ENCODE data around the gene ATP2B1.
"Not testable (repeated sequence)": the region's sequence is repeated elsewhere in the genome, so short reads cannot be mapped to it uniquely, and the experiment has no call there.

The ATP2B1 gene

GRCh38 chr12:89712706-89713105 is 4.1 kb upstream of the ATP2B1 start:
- DNase-seq (ENCODE audit: low read depth), result no peak

GRCh38 chr12:89710873-89711750 is 2.5 kb upstream of the ATP2B1 start:
- no peak for DNase-seq (ENCODE audit: low read depth)

- DNase-seq (ENCODE audit: low read depth), result no peak
Measured at GRCh38 chr12:89709995-89710872, 1.6 kb upstream of the ATP2B1 start.

DNA sequence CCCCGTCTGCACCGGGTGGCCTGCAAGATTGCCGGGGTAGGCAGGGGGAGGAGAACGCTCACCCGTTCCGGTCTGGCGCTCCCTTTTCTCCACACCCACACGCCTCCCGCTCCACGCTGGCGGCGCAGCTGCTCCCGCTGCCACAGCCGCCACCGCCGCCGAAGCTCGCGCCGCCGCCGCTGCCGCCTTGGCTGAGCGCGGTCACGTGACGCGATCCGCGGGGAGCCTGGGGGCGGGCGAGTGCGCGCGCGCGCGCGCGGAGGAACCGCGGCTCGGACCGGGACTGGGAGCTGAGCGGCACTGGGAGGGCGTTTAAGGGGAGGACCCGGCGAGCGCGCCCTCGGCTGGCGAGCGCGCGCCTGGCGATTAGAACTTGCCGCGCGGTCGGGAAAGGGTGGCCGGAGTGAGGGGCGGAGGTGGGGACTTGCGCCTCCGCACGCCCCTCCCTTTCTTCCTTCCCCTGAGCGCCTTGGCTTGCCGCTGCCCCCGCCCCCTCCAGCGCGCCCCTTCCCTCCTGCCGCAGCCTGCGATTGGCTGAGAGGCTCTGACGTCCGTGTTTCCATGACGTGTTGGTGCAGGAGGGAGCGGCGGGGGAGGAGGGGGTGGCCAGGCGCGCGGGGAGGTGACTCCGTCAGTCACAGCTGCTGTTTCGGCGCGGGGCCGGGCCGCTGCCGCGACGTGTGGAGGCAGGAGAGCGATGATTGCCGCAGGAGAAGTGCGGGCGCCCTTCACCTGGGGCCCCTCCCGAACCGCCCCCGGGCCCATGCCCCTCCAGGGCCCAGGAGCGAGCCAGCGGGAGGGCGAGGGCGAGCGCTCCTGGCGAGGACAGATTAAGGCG is 738 bp upstream of the ATP2B1 start:
- peak; percentile 87 for DNase-seq (ENCODE audit: low read depth)

DNA sequence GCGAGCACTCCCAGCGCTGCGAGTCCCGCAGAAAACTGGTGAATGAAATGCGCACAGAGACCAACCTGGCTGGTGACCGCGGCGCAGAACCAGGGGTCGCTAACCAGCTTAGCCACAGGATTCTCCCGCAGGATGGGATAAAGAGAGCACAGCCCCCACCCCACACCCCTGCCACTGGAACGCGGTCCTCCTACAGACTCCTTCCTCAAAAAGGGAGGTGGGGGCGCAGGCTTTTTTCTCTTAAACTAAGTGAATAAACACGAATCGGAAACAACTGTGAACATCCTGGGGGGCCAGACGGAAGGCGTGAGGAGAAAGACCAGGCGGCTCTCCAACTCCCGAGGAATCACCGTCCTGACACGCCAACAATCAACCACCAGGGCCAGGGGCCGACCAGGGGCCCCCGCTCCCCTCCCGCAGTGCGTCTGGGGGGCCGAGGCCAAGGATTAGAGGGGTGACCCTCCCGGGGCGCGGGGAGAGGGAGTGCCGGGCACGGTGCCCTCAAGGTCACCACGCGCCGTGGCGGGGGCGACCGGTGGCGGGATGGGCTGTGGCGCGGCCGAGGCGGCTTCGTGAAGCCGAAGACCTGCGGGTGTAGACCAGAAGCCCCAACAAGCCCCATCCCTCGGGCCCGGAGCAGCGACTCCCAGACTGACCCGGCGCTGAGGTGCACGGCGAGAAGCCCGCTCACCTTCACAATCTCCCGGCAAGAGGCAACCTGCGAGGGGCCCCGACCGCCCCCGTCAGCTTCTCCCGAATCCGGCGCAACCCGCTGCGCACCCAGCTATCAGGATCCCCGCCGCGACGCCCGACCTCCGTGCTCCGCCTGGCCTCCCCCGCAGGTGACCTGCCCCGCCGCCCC is 704 bp downstream of the ATP2B1 start:
- DNase-seq (ENCODE audit: low read depth), result no peak

GRCh38 chr12:89706986-89707702 is 1.5 kb downstream of the ATP2B1 start:
- no peak for DNase-seq (ENCODE audit: low read depth)

- DNase-seq (ENCODE audit: low read depth), result no peak
Measured at GRCh38 chr12:89706551-89706950, 2.1 kb downstream of the ATP2B1 start.

DNA sequence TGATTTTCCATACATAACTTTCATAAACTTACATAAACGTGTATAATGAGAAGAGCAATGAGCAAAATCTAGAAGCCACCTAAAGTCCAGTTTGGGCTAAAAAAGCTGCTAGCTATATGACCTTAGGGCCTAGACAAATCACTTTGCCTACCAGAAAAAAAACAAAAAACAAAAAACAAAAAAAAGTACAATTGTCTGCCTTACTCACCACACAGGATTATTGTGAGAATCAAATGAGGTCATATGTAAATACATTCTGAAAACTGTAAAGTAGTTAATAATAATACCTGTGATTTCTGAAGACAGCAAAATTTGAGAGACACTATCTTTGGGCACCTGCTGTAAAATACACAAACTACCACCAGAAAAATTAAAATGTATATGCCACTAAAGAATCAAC is 4.2 kb downstream of the ATP2B1 start:
- no peak for DNase-seq (ENCODE audit: low read depth)

DNA sequence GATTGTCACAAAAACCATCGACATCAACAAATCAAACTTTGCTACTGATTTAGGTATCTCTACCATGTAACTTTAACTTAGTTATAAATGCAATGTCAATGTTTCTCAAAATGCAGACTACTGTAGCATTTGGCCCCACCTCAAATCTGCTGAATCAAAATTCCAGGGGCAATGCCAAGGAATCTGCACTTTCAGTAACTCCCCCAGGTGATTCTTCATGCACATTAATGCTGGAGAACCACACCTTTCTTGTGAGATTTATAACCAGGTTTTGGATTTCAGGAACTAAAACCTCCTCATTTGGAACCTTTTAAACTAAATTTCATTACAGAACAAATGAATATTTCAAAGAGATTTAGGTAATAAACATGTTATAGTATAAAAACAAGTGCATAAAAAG is 4.9 kb downstream of the ATP2B1 start:
- DNase-seq (ENCODE audit: low read depth), result no peak

- DNase-seq (ENCODE audit: low read depth), result no peak
Measured at GRCh38 chr12:89702503-89702902, 6.1 kb downstream of the ATP2B1 start.

DNA sequence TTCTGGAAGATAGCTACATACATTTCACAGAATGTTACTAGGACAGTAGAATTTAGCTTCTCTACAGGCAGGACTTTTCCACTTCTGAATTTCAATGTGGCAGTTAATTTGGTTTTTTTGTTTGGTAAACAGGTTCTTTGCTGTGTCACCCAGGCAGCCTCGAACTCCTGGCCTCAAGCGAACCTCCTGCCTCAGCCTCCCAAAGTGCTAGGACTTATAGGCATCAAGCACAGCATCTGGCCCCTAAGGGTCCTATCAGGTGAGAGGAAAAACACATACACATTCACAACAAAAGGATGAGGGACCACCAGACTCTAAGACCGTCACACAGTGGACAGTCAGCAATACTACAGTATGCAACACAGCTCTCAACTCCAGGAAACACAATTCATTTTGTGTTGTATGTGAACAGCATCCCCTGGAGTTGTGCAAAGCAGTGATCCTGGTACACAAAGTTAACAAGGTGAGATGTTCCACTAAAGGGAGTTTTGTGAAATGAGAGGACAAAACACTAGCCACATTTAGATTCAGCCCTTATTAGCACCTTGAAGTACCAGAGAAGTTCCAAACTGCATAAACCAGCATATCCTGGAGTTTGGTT is 6.9 kb downstream of the ATP2B1 start:
- DNase-seq (ENCODE audit: low read depth), result no peak

DNA sequence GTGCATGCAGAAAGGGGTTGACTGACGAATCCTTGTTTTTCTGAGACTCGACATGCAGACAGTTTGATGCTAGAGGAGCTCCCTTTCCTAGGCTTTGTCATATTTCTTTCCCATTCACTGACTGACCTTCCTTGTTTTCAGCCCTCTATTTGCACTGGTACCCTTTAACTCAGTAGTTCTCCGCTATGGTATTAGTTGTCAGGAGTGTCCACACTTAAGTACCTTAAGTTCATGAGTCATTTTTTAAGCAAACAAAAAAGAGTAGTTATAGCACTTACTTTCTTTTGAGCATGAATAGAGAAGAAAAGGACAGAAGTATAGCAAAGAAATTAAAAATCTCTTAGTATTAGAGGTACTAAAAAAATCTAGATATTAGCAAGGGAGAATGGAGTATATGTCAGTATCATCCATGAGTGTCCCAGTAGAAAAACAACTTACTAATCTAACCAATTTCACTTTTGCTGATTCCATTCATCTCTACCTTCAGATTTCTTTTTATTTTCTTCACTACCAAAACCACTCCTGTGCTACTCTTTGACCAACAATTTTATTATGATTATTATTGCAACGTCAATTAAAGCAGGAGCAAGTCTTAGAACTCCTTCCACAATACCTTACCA is 8.3 kb downstream of the ATP2B1 start:
- DNase-seq (ENCODE audit: low read depth), result no peak

GRCh38 chr12:89698607-89699006 is 10.0 kb downstream of the ATP2B1 start:
- DNase-seq (ENCODE audit: low read depth), result no peak

DNA sequence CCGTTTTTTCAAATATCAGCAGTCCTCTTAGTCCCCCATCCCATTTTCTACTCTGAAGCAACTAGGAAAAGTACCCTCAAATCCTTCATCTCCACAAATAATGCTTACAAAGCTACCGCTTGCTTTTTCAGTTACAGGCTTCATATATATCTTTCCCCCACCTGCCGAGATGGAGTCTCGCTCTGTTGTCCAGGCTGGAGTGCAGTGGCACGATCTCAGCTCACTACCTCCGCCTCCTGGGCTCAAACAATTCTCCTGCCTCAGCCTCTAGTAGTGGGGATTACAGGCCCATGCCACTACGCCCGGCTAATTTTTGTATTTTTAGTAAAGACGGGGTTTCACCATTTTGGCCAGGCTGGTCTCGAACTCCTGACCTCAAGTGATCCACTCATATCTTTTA is 10.9 kb downstream of the ATP2B1 start:
- DNase-seq (ENCODE audit: low read depth), result not testable (repeated sequence)

- no peak for DNase-seq (ENCODE audit: low read depth)
Measured at GRCh38 chr12:89697296-89697695, 11.3 kb downstream of the ATP2B1 start.

DNA sequence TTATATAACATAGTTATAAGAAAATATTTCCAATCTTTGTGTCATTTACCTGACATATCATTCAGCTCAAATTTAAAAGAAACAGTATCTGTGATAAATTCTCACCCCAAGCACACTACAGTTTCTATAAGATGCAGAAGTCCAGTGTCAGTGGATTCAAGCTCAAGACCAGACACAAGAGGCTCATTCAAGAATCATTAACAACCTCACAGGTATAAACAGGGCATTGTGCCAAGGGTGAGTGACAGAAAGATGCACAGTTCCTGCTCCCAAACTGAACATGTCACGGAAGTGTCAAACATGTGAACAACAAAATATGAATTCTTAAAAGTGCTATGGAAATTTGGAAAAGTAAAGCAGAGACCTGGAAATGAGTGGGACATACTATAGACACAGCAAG is 12.8 kb downstream of the ATP2B1 start:
- no peak for DNase-seq (ENCODE audit: low read depth)

- no peak for DNase-seq (ENCODE audit: low read depth)
Measured at GRCh38 chr12:89695100-89695499, 13.5 kb downstream of the ATP2B1 start.

DNA sequence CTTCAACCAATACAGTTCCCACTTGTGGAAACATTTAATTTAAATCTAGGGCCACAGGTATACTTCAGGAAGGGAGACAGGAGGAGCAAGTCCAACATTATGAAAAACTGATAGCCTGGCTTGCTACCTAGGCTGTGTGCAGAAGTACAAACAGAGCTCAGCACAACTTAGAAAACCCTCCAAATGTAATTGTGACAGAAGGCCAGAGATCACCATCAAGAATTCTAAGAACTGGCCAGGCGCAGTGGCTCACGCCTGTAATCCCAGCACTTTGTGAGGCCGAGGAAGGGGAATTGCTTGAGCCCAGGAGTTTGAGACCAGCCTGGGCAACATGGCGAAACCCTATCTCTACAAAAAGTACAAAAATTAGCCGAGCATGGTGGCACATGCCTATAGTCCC is 14.1 kb downstream of the ATP2B1 start:
- no peak for DNase-seq (ENCODE audit: low read depth)

GRCh38 chr12:89693639-89694202 is 14.9 kb downstream of the ATP2B1 start:
- no peak for DNase-seq (ENCODE audit: low read depth)

All from HS-5 (cell line).